K562 (cell line): ENCODE measurements around the gene COASY. TPM values are rescaled to one million over a fixed set of nuclear protein-coding genes. Genes with fewer than 3 reads are reported as not detected.

Experiments
- ATAC-seq: fragments of 200-7000 bp; cut with Tn5 transposase; 3 replicates; pipeline ENCODE4 v1.9.1; 2020; ENCODE audit warnings: moderate library complexity
- BruUV-seq: library from RNA; stranded (reverse); fragments of 400-500 nt; replicated peaks from 2 replicates; lab custom pipeline; 2021; lab: Mats Ljungman, UMichigan
- CTCF ChIA-PET: fragments of 300-600 bp; formaldehyde crosslinking; extraction: SDS; loops from one replicate; lab custom pipeline; 2021; ENCODE audit warnings: low intra/inter-chr PET ratio; lab: Yijun Ruan, JAX
- POLR2A ChIA-PET: fragments of 300-600, 350-650 bp; sonication (Branson Sonifier 250); formaldehyde crosslinking; extraction: SDS; loops from one replicate; lab custom pipeline; 2021; ENCODE audit warnings: antibody characterized with exemption, inconsistent platforms; lab: Yijun Ruan, JAX
- DNase-seq, 4 experiments: peaks; one replicate each; pipeline versions ENCODE4 v3.0.0 to v3.0.0-alpha.2; 2011 to 2018; ENCODE audit warnings: low spot score in 3 of 4, mixed read lengths in 3 of 4; ENCODE audit errors: extremely low read depth in 1 of 4
- FAIRE-seq: peaks from 2 replicates; lab custom pipeline; 2011; peaks lifted over from hg19 to GRCh38; lab: Jason Lieb, UNC
- H2AFZ ChIP-seq: 2 replicates; pipeline ENCODE4 v1.6.0; 2011; ENCODE audit warnings: low read depth, low read length, control low read depth, inconsistent platforms
- H3K27ac ChIP-seq: fragments of 200-600 bp; 3 replicates; pipeline ENCODE4 v1.8.0; 2011; ENCODE audit warnings: low read depth, mild to moderate bottlenecking, control low read depth, inconsistent platforms, low read length, moderate library complexity, mixed read lengths; ENCODE audit errors: extremely low read depth
- H3K27me3 ChIP-seq, 2 experiments: fragments of 300-600 bp in 1 of 2; 2 replicates in 1 of 2; 3 replicates in 1 of 2; pipeline versions ENCODE4 v1.6.0 to v1.8.0; 2011; ENCODE audit warnings: inconsistent platforms in 2 of 2, low read length in 2 of 2, mild to moderate bottlenecking in 1 of 2, mixed read lengths in 1 of 2, moderate library complexity in 1 of 2; ENCODE audit not compliant: control insufficient read depth in 2 of 2, insufficient read depth in 2 of 2
- H3K36me3 ChIP-seq: fragments of 300-600 bp; 3 replicates; pipeline ENCODE4 v1.8.0; 2011; ENCODE audit warnings: mild to moderate bottlenecking, low read length, inconsistent platforms; ENCODE audit not compliant: control insufficient read depth, insufficient read depth
- H3K4me1 ChIP-seq, 2 experiments: fragments of 200-600 bp in 1 of 2; replicated peaks in 1 of 2; 2 replicates in 1 of 2; 3 replicates in 1 of 2; pipeline versions ENCODE4 v1.5.1 to v1.8.0; 2011; ENCODE audit warnings: inconsistent platforms in 2 of 2, low read length in 2 of 2, mild to moderate bottlenecking in 1 of 2, mixed read lengths in 1 of 2, moderate library complexity in 1 of 2; ENCODE audit not compliant: control insufficient read depth in 2 of 2, insufficient read depth in 2 of 2
- H3K4me2 ChIP-seq: 2 replicates; pipeline ENCODE4 v1.6.1; 2011; ENCODE audit warnings: low read length, control low read depth, inconsistent platforms, mixed read lengths; ENCODE audit not compliant: insufficient read depth
- H3K4me3 ChIP-seq: fragments of 200-600 bp; sonication (generic), shearing (Covaris generic); 2 replicates; pipeline ENCODE4 v1.5.1; 2016; ENCODE audit warnings: control low read depth, inconsistent platforms
- H3K79me2 ChIP-seq: fragments of 200-600 bp; 3 replicates; pipeline ENCODE4 v1.8.0; 2011; ENCODE audit warnings: low read length, inconsistent platforms; ENCODE audit not compliant: control insufficient read depth, insufficient read depth
- H3K9ac ChIP-seq, 2 experiments: 2 replicates each; pipeline versions ENCODE4 v1.6.0 to v1.6.1; 2011; ENCODE audit warnings: low read depth in 2 of 2, low read length in 2 of 2, control low read depth in 1 of 2, inconsistent platforms in 1 of 2, mild to moderate bottlenecking in 1 of 2, mixed read lengths in 1 of 2; ENCODE audit not compliant: insufficient read depth in 1 of 2
- H3K9me1 ChIP-seq: one replicate; pipeline ENCODE4 v1.6.0; 2011; ENCODE audit warnings: inconsistent platforms, mild to moderate bottlenecking, low read length, moderate library complexity; ENCODE audit not compliant: control insufficient read depth, insufficient read depth
- H3K9me3 ChIP-seq: replicated peaks from 2 replicates; pipeline ENCODE4 v1.5.1; 2011; ENCODE audit warnings: low read depth, low read length, inconsistent platforms; ENCODE audit not compliant: control insufficient read depth, insufficient read depth
- H4K20me1 ChIP-seq: replicated peaks from 2 replicates; pipeline ENCODE4 v1.6.1; 2011; ENCODE audit warnings: low read length, inconsistent platforms, mixed read lengths; ENCODE audit not compliant: control insufficient read depth, insufficient read depth
- ASH1L ChIP-seq: fragments of 450-650 bp; IDR thresholded peaks from 2 replicates; pipeline ENCODE4 v1.6.1; 2018; ENCODE audit warnings: borderline replicate concordance, mild to moderate bottlenecking, low read depth; ENCODE audit not compliant: partially characterized antibody
- FOXM1 ChIP-seq, 2 experiments: fragments of 450-650 bp in 1 of 2; sonication (generic) in 1 of 2; formaldehyde crosslinking in 1 of 2; IDR thresholded peaks; 2 replicates each; pipeline versions ENCODE4 v1.6.1 to v1.9.0; 2017 to 2022; ENCODE audit warnings: low read depth in 2 of 2, mild to moderate bottlenecking in 2 of 2, missing genetic modification reagents in 1 of 2, moderate library complexity in 1 of 2
- MEF2D ChIP-seq: conservative IDR thresholded peaks from 2 replicates; pipeline ENCODE4 v1.6.1; 2016; ENCODE audit warnings: low read depth, missing genetic modification characterization, missing compliant biosample characterization
- POLR2A ChIP-seq: fragments of 450-650 bp; conservative IDR thresholded peaks from 2 replicates; pipeline ENCODE4 v1.6.1; 2016
- RBFOX2 ChIP-seq: fragments of 200-400 bp; formaldehyde crosslinking; IDR thresholded peaks from 2 replicates; pipeline ENCODE4 v1.6.1; 2017; ENCODE audit warnings: low read depth, mild to moderate bottlenecking, low read length, moderate library complexity
- WGBS: fragments of 100-300 bp; shearing (Covaris generic); methylation state at CpG from one replicate; pipeline ENCODE4 v1.1.6; 2016; ENCODE audit warnings: low coverage, mixed read lengths; ENCODE audit not compliant: insufficient coverage; ENCODE audit errors: missing lambda C conversion rate; 5-methylcytosine and 5-hydroxymethylcytosine counted together
- in situ Hi-C: fragments of 300-500 bp; cut with MboI; formaldehyde crosslinking; loops from 4 replicates; pipeline ENCODE4 v1.15.0; 2018; ENCODE audit warnings: inconsistent platforms, mixed read lengths
- intact Hi-C: fragments of 100-400 bp; cut with micrococcal nuclease; formaldehyde crosslinking; loops from 2 replicates; pipeline ENCODE4 v1.14.2; 2022
- polyA plus RNA-seq, 8 experiments: library from polyadenylated mRNA; depleted of rRNA in 4 of 8; stranded (reverse) in 5 of 8; unstranded in 3 of 8; fragments of >200 nt; fragmentation: Nextera tagmentation in 2 of 8; fragmentation: Illumina TruSeq in 1 of 8; extraction: Ambion mirVana in 2 of 8; extraction: Trizol in 1 of 8; gene quantifications; 2 replicates each; pipeline versions ENCODE4 v1.2.1 to v1.2.3, GENCODE V29; 2011 to 2014; ENCODE audit warnings: inconsistent platforms in 1 of 8, missing spikeins in 1 of 8
- total RNA-seq, 7 experiments: library from RNA; depleted of rRNA in 6 of 7; stranded (reverse); fragments of >200 nt in 6 of 7; fragmentation: Illumina TruSeq in 2 of 7; extraction: Trizol in 2 of 7; gene quantifications; 2 replicates each; pipeline versions ENCODE4 v1.2.1 to v1.2.3, GENCODE V29; 2011 to 2021; ENCODE audit warnings: low replicate concordance in 1 of 7

Gene COASY
- total and polyA plus RNA-seq, 9 of the 15 experiments (the other 6 are each of a cell fraction or from before 2014, with no cell fraction given) = 25.4 to 175 (median 62.3) TPM

DNA sequence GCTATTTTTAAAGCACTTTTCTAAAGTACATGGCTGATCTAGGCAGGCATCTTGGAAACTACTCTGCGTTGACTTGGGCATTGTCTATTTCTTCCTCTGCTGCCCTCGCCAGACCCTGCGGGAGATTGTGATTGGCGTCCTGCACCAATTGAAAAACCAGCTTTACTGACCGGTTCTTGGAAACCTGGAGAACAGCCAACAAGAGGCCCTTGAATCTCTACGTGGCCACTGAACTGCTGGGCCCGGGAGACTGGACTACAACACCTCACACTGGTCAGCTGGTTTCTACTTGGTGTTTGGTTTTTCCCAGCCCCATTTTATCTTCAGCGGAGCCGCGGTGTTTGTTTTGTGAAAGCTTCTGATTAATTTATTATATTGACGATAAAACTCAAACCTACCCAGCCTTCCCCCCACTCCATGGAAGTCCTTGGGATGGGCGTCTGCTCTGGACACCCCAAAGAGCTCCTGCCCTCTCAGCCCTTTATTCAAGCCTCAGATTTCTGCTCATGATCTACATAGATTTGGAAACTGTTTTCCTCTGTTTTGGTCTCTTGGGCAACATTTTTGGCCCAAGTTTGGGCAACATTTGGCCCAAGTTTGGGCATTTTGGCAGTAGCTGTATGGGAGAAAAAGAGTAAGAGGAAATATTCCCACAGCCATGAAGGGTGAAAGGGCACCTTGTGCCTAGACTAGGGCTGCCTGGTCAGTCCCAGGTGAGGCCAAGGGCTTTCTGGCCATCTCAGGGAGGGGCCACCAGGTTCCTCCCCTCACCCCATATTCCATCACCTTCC lies 9.7 kb downstream of the COASY start:
- Histone ChIP-seq H3K27me3 (no peaks in the 10 kb centered on the region), H3K9me1 (no peaks in the 10 kb centered on the region), H4K20me1 (no peaks in the 10 kb centered on the region; the same call in 1 of the 2 replicates), H3K9ac (peak overlapping the region in 1 of 2 experiments; percentile 83; a peak in 1 of 4 replicates), H3K4me2 (no peak overlapping the region), H3K27ac (peak overlapping the region; percentile 13; the same call in 2 of the 3 replicates), H3K79me2 (peaks cover 84% of the 10 kb centered on the region), H3K36me3 (peaks cover 83% of the 10 kb centered on the region), H3K4me1 (peaks cover 35 to 39% of the 10 kb centered on the region in 2 experiments; a peak in 4 of 5 replicates), H3K4me3 (no peak overlapping the region), H3K9me3 (no peaks in the 10 kb centered on the region)
- FAIRE-seq (no peak), ATAC-seq (no peak)
- intact Hi-C loops = no loop called here
- BruUV-seq = no TSS peak
- no peak for TF ChIP-seq MEF2D
- TF ChIP-seq ASH1L = no peak
- TF ChIP-seq FOXM1 (IDR thresholded peaks at IDR 0.05; ENCODE audit: low read depth) = no peak
- no peak for TF ChIP-seq FOXM1 (CRISPR knock-in tag; IDR thresholded peaks at IDR 0.05; ENCODE audit: low read depth)
- TF ChIP-seq RBFOX2 = peak; percentile 28; the same call in 1 of the 2 replicates
- TF ChIP-seq POLR2A = 0 out of 2 replicates have a peak, but pooled peaks have one; percentile 44
- TF ChIP-seq, all 486 proteins: peak for 2
- H2AFZ ChIP-seq = no peak overlapping the region
- DNase-seq = no peak
- POLR2A ChIA-PET = interaction anchor here (0.7 kb wide), 1 partner anchor 178 kb away, joined by 3 read pairs; no protein-coding TSS in a partner anchor
- in situ Hi-C loops = no loop called here
- WGBS = 64% methylated on average over 11 of the region's 12 CpGs
- CTCF ChIA-PET = no interaction called here
